ENCODE data around the gene HES7.
"Not testable (repeated sequence)": the region's sequence is repeated elsewhere in the genome, so short reads cannot be mapped to it uniquely, and the experiment has no call there.

The HES7 gene

DNA sequence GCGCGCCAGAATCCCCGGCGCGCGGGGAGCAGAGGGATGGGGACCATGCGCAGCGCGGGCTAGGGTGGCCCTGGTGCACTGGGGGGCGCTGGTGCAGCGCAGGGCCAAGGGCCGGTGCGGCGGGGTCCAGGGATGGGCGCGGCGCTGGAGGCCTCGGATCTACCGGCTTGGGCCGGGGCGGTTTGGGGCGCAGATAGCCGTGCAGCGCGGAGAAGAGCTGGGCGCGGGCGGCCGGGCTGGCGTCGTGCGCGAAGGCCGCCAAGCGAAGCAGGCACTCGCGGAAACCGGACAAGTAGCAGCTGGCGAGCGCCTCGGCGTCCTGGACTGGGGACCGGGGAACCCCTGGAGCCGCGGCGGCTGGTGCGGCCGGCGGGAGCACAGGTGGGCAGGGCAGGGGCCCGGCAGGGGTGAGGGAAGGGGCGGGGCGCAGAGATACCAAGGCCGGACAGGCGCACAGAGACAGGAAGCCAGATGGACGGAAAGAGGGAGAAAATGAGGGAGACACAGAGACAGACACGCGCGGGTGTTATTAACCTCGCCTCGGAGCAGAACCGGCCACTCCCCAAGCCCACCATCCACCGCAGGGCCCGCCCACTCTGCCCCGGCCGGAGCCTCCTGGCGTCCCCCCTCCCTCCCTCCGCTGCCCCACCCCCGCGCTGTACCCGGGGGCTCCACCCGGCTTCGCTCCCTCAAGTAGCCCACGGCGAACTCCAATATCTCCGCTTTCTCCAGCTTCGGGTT is 2.1 kb downstream of the HES7 start:
- DNase-seq = peak; percentile 74

- peak; percentile 65 for DNase-seq
These were observed 2.6 kb downstream of the HES7 start for GRCh38 chr17:8121407-8121680.

GRCh38 chr17:8120520-8121406 is 3.1 kb downstream of the HES7 start:
- DNase-seq = peak; percentile 70

- DNase-seq = peak; percentile 91
These were observed 4.1 kb downstream of the HES7 start for GRCh38 chr17:8119581-8120519.

GRCh38 chr17:8118769-8119580 is 4.9 kb downstream of the HES7 start:
- DNase-seq = peak; percentile 91

- DNase-seq = peak; percentile 68
These were observed 5.7 kb downstream of the HES7 start, which contains the start of gene ALOXE3 for GRCh38 chr17:8117980-8118768. TSS of gene ALOXE3 (minus strand) at chr17:8118514. CDS start at chr17:8117990, 524 bp downstream.

GRCh38 chr17:8117367-8117979 is 6.4 kb downstream of the HES7 start:
- DNase-seq = no peak

DNA sequence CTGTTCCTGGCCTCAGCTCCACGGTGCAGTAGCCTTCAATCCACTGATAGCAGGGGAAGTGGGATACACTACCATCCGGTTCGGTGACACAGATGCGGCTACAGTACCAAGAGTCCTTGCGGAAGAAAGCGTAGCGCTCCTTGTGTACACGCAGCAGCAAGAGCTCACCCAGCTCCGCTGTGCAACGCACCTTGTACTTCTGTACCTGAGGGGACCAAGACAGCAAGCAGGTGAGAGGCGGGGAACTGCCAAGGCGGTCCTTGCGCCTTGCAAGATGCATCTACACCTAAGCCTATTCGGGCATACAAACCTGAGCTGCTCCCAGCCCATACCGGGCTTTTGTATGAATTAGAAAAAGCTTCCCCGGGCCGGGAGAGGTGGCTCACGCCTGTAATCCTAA is 7.1 kb downstream of the HES7 start:
- no peak for DNase-seq

GRCh38 chr17:8110907-8111306 is 13.0 kb downstream of the HES7 start:
- no peak for DNase-seq

GRCh38 chr17:8110456-8110804 is 13.5 kb downstream of the HES7 start:
- DNase-seq = no peak

- DNase-seq = peak; percentile 71
These were observed 14.0 kb downstream of the HES7 start for GRCh38 chr17:8109661-8110455.

DNA sequence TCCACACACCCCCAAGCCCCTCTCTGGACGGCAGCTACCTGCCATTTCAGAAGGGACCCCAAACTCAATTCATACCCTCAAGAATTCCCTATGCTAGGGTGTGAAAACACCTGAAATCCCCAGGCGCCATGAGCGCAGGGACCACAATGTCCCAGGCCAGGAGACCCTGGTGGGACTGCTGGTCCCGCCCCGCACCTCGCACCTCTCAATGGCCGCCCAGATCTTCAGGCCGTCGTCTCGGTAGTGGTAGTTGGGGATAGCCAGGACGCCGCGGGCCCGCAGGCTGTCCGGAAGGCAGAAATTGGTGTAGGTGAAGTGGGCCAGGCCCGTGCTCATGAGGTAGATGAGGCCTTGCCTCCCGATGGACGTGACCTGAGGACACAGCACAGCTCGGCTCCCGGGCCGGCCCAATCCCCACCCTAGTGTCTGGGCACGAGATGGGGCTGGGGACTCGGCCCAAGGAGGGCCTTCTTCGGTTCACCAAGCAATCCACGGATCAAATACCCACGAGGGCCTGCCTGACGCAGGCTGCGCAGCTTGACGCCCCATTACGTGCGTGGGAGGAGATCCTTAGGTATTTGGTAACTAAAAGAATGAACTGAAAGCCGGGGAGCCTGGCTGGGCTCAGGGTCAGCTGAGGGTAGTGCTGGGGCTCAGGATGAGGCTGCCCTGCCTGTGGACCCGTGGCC is 14.8 kb downstream of the HES7 start:
- no peak for DNase-seq

GRCh38 chr17:8106980-8107379 is 16.9 kb downstream of the HES7 start:
- not testable (repeated sequence) for DNase-seq

- DNase-seq = no peak
These were observed 17.9 kb downstream of the HES7 start for GRCh38 chr17:8105957-8106398.

- DNase-seq = no peak
These were observed 19.0 kb downstream of the HES7 start for GRCh38 chr17:8104911-8105310.

DNA sequence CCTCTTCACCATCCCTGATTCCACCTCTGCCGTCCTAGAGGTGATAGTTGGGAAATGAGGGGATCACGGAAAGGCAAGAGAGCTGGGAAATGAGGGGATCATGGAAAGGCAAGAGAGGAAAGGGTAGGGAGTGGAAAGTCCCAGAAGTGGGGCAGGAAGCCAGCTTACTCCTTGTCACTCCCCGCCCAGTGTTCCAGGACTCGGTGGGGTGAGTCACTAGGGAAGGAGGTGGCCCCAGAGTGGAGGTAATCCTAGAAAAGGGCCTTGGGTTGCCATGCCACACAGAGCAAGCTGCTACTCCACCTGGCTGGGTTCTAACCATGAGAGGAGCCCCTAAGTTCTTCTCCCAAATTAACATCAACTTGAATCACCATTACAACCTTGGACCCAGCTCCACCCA is 20.4 kb downstream of the HES7 start:
- DNase-seq = no peak

- no peak for DNase-seq
These were observed 22.2 kb downstream of the HES7 start for GRCh38 chr17:8101721-8102120.

- no peak for DNase-seq
These were observed 23.1 kb downstream of the HES7 start for GRCh38 chr17:8100763-8101162.

DNA sequence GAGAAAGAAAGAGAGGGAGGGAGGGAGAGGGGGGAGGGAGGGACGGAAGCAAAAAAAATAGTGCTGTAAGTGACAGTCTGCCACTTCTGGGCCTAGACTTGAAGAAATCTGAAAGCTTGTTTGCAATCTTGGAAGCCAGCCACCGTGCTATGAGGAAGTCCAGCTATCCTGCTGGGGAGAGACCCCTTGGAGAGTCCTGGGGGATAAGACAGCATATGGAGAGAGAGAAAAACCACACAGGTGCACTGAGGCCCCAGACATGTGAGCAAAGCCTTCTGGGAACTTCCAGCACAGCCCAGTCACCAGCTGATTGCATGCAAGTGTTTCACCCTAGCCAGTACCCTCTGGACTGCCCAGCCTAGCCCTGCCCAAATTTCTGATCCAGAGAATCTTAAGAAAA is 23.8 kb downstream of the HES7 start:
- no peak for DNase-seq
